HG03039 (cell line): ENCODE measurements around the gene SRGAP2C.
"Not testable (repeated sequence)": the region's sequence is repeated elsewhere in the genome, so short reads cannot be mapped to it uniquely, and the experiment has no call there.

ENCODE experiments used
- ATAC-seq: cut with Tn5 transposase; IDR thresholded peaks from one replicate; pipeline ENCODE4 v1.9.1; 2021; ENCODE audit warnings: mild to moderate bottlenecking, moderate library complexity; ENCODE audit not compliant: unreplicated experiment

The SRGAP2C gene

DNA sequence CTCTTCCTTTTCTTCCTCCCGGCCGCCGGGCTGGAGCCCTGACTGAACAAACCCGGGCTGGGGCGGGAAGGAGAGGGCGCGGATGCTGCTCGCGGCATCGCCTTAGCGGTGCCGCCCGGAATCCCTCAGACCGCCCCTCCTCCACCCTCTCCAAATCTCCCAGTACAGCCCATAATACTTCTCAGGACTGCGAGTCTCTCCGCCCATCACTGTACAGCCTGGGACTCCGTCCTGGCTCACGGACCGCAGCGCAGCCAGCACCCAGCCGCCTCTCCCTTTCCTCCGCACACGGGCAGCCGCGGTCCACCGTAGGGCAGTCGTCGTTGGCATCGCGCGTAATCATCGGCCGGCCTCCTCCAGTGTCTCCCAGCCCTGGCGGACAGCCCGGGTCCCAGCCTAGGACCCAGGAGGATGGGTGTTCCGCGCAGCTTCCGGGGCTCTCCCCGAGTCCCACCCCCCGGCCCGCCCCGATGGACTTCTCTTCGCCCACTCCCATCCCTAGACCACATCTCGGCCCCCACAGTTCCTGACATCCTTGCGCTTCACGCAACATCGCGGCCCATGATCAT is 449 bp downstream of the SRGAP2C start:
- peak; percentile 3 for ATAC-seq

DNA sequence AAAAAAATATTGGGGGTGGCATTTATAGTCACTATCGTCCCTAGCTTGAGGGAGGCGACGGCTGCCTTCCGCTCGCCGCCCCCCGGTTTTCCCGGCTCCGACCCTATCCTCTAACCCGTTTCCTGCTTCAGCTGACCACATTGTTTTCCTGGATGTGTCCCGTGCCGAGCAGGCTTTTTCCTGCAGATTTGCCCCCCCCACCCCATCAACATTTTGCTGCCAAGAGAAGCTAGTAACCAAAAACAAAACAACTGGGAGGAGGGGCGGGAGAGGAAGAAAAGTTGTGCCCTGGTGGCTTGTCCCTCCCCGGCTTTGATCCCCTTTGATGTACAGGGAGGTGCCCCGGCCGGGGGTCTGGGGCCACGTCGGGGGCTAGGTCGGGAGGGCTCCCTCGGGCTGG is 1.4 kb downstream of the SRGAP2C start:
- ATAC-seq: not testable (repeated sequence)

DNA sequence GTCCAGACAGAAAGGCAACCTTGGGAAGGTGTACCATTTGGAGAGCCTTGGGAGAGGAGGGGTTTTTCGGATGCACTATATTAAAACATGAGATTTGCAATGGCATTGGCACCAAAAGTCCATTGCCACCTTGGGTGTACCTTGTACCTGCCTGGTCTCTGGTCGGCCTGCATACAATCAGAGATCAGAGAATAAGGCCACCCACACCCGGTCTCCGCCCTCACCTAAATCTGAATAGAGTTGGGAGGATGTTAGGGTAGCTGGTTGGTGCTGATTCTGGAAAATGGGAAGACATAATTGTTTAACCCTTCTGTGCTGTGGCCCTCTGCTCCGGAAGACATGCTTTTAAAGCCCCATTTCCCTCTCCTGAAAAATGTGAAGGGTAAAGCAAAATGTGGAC is 3.1 kb downstream of the SRGAP2C start:
- ATAC-seq: not testable (repeated sequence)

DNA sequence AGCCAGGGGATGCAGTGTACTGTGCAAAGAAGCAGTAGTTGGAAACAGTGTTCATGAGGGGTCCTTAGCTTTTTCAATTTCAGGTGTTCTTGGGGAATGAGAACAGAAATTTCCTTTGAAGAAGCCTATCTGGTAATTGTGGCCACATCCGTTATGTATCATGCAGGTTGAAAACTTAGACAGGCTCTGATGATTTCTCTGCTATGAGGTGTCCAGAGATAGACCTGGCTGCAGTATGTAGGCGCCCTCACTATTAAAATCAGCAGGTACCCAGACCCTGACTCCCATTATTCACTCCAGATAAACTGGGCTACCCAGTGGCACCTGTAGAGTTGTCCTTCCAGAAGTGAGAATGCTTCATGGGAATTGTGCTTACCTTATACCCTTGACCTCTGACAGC is 7.7 kb downstream of the SRGAP2C start:
- not testable (repeated sequence) for ATAC-seq

DNA sequence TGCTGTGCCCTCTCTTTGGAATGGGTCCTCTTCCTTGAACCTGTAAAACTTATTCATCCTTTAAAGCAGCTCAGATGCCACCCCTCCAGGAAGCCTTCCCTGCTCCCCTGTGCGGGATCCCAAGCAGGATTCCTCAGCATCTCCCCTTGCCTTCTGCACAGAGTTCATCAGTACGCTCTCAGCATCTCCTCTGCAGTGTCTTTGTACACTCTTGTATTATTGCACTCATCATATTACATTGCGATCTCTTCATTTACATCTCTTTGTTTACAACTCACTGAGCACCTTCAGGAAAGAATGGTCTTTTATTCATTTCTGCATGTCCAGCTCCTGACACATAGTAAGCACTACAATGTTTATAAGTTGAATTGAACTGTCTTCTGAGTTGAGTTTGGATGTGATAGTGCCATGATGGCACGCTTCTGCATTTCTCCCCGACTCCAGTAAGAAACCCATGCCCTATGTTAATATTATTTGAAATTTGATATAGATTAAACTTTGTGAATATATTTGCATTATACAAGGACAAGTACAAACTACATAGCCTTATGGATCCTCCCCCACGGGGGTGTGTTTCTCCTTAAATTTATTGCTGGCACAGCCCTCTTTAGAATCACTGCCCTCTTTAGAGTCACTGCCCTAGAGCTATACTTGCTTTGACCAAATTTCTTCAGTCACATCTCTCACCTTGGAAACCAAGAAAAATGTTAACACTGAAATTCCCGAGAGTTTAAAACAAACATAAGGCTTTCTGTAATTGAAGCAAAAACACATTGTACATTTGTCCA is 12.5 kb downstream of the SRGAP2C start:
- not testable (repeated sequence) for ATAC-seq

DNA sequence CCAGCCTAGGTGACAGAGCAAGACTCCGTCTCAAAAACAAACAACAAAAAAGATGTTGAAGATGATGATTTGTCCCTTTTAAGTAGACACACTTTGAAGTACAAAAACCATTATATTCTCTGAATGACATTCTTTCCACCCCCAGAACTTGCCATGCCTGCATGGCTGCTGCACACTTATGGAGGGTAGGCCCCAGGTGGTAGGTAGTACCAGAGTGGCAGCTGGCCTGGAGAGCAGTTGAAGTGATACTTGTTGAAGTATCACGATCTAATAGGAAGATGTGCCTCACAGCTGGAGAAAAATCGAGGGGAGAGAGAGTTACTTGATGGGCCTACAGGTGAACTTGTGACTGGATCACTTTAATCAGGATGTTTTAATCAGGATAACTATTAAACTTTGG is 15.0 kb downstream of the SRGAP2C start:
- ATAC-seq: not testable (repeated sequence)

DNA sequence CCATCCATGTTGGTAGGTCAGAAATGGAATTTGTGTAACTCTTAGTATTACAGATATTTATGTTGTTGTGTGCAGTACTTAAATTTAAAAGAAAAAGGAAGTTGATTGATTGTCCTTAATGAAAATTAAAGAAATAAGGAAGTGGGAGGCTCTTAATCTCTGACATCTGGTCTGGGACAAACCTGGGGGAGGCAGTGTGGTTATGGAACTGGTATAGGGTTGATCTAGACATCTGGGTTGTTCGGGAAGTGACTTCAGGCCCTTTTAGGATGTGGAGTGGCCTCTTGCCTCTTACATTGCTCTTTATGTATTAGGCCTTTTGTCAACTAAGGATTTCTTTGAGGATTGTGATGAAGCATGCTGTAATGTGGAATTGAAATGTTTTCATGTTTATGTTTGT is 15.5 kb downstream of the SRGAP2C start:
- not testable (repeated sequence) for ATAC-seq

DNA sequence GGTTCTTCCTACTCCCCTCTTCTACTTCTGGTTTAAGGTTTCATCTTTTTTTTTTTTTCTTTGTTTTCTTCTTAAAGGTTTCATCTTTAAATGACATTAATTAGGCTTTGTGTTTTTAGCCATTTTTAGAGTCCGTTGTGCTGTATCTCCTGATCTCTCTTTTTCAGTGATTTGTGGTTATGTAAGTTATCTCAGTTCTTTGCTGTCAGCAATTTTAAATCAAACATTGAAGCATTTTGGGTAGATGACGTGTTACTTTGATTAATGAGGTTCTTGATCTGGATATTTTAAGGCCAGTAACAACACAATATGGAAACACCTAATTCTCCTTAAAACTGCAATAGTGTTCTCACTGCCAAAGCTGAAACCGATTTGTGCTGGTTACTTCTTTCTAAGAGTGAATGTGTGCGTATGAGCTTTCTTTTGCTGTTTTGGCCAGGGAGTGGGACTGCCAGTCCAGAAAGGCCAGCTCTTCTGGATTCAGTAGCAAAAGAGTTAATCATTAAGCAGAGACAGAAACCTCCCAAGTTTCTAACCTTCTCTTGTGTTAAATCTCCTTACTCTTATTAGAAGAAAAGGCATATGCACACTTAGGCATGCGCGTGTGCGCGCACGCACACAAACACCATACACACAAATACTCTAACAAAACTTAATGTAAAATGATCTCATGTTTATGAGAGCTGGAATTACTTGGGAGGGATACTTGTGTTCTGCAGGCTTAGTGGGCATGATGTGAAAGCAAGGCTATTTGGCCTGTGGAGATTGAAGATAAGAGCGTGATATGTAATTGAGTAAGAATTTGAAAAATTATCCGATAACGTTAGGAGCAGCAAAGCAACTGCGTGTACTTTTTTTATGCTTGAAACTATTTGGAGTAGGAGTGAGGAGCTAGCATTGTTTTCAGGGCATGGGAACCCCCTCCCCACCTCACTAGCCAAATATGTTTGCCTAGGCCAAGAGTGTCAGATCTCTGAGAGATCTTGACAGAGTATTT is 16.5 kb downstream of the SRGAP2C start:
- ATAC-seq: not testable (repeated sequence)

DNA sequence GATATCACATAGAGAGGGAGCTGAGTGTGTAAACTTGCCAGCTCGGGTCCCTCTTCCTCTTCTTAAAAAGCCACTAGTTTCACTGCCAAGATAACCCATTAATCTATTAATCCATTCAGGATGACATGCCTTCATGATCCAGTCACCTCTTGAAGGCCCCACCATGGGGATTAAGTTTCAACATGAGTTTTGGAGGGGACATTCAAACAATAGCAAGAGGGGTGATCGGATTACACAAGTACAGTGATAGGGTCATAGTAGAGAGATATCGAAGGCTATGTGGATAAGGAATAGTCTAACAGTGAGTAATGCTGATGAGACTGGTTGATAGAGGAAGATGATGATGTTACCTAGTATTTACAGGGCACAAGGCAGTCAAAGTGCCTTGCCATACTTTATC is 18.2 kb downstream of the SRGAP2C start:
- not testable (repeated sequence) for ATAC-seq

DNA sequence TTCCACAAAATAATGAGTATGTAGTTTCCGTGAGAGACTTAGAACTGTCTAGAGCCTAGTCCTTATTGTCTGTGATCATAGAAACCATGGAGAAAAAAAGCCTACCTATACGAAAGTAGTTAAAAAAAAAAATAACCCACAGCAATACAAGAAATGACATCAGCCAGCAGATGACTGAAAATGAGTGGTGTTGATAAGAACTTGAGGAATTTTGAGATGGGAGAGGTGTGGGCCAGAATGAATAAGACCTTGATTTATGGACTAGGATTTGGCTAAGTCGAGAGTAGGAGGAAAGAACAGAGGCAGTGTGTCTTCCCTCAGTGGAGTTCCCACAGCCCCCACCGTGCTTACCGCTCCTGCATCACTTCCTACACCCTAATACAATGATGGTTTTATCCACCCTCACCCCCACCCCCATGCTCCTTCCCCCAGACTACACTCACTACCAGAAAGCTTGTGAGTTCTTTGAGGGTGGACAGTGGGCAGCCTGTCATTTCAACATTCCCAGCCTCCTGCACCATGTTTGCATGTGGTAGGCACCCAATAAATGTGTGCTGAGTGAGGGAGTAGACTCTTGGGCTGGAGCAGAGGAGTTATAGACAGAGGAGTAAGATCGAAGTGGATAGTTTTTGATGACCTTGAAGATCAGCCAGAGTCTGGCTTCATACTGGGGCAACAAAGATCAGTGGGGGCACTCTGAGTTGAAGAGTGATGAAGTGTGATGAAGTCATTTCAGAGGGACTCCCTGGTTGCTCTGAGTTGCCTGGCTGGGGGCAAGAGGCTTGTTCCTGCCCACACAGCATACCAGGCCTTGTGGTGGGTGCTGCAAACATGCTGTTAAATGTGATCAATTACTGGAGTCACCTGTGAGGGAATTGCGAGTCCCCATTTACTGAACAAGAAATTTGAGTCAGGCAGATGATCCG is 21.3 kb downstream of the SRGAP2C start:
- not testable (repeated sequence) for ATAC-seq

DNA sequence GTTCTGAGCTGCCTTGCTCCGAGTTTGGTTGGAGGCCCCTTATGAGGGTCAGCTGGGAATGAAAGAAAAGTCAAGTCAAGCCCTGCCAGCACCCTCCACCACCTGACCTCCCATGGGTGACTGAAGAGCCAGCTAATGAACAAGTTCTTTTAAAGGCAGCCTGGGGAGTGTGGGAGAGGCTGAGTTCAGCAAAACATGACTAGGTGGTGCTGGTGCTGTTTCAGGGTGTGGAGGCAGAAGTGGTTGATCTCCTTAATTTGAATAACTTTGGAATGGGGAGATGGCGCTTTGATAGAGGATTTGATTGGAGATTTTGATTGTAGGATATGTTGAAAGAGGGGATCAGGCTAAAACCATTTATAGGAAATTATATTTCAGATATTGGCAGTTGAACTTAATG is 22.6 kb downstream of the SRGAP2C start:
- not testable (repeated sequence) for ATAC-seq

DNA sequence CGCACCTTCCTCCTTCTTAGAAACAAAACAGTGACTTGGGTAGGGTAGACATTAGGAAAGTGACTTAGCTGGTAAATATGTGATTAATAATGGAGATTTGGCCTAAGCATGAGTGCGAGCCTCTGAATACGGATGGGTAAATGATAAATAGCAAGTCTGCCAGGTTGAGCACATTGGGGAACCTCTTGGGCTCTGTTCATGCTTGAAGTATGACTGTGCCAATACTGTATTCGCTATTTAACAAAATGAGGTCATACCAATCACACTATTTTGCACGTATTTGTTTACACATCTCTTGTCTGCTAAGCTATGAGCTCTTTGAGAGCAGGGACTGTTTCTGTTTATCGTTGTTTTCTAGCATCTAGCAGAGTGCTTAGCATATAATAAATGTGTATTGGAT is 23.6 kb downstream of the SRGAP2C start:
- ATAC-seq: not testable (repeated sequence)

DNA sequence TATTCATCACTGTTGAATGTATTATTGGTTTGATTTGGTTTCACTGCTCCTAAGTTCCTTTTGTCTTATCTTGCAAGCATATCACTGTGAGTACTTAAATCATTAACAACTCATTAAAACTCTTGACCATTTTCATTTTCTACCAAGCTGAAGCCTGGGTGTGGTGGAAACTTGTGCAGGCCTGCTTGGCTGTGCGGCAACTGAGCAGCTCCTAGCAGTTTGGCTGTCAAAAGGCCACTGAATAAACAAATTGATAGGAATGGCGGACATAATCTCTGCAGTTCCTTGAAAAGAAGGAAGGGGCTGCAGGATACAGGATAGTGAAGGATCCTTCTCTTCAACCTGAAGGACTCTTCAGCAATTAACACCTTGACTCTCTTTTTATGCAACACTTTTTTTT is 26.0 kb downstream of the SRGAP2C start:
- ATAC-seq: not testable (repeated sequence)

DNA sequence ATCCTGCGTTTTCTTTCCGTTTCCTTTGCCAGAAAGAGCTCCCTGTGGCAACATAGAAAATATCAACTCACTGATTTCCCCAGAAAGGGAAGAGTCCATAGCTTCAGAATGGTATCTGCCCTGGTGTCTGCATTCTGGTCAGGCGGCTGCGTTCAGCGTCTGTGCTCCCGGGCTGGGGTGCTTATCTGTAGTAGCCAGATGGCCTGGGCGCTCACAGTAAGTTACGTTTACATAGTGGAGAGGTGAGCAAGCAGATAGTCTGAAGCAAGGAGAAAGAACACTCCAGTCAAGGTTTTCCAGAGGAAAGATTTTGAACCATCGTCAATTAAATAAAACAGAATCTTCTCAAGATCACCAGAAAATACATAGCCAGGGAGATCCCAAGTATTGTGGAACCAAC is 28.7 kb downstream of the SRGAP2C start:
- not testable (repeated sequence) for ATAC-seq

DNA sequence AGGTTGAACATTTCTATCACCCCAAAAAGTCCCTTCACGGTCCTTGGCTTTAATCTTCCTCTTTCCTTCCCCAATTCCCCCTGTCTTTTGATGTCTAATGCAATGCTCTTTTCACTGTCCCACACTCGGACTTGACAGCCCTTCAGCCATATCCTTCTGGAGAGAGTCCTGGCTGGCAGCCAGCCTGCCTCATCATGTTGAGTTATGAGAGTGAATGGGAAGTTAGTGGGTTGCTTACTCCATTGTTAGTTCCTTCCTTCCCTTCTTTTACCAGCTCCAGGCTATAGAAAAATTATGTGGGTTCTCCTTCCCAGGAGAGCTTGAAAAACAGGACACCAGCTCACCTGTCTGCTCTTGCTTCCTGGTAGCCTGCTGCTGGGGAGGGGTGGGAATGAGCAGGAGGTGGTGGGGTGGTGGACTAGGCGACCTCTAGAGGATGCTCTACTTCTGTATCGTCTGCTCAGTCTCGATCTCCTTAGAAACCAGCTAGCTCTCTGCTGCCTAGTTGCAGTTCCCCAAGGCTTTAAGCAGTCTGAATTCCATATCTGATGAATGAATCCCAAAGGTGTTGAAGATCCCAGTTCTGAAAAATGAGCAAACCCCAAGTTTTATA is 29.9 kb downstream of the SRGAP2C start:
- not testable (repeated sequence) for ATAC-seq

DNA sequence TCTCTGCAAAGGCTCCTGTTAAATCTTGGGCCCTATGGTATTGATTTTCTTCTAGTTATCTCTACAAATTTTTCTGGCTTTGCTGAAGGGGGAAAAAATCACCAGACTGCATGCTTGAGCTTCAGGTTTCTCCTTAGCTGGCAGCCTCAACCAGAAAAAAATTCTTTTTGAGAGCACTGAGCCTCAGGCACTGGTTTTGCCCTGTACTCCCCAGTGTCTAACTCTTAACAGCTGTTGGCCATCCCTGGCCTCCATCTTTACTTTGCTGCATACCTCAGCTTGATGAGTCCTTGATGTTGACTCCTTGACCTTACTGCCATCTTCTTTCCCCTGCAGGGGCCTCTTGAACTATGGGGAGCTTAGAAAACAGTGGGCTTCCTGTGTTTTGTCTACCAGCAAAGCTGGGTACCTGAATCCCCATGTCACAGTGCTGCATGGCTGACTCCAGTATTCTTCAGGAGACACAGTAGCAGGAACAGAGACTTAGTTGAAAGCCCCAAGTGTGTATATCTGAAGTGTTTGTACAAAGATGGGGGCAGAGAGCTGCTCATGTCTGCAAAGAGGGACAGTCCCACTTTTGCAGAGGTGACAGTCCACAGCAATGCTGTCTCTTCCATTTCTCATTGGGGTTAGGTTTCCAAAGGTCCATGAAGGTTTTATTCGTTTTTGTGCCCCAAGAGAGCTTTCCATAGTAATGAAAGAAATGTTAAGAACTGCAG is 31.1 kb downstream of the SRGAP2C start:
- not testable (repeated sequence) for ATAC-seq

DNA sequence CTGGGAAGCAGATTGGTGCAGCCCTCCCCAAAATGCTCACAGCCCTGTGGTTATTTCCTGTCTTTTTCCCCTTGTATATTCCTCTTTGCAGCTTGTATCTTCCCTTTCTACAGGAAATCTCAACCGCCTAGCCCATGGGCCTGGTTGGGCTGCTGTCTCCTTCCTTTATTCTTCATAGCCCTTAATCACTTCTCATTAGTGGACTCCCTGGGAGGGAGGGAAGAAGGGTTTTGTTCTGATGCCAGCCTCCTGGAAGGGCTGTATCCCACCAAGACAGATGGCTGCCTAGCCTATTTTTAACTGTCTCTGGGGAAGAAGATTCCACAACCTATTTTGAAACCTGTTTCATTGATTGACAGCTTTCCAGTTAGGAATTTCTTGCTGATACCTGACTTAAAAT is 31.9 kb downstream of the SRGAP2C start:
- not testable (repeated sequence) for ATAC-seq

DNA sequence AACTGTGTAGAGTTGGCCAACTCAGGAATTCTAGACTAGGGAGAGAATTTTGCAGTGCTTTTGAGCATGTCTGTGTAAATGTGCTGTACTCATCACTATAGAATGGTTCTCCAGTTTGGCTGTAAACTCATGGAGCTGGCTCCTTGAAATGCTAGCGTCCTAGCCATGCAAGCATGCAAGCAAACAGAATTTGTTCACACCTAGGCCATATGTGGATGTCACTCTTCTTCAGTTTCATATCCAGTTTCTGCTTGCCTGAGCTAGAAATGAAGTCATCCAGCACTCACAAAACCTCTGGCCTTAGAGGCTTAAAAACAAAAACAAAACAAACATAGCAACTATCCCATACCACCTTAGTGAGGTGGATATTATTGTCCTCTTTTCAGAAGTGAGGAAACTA is 37.0 kb downstream of the SRGAP2C start:
- not testable (repeated sequence) for ATAC-seq

DNA sequence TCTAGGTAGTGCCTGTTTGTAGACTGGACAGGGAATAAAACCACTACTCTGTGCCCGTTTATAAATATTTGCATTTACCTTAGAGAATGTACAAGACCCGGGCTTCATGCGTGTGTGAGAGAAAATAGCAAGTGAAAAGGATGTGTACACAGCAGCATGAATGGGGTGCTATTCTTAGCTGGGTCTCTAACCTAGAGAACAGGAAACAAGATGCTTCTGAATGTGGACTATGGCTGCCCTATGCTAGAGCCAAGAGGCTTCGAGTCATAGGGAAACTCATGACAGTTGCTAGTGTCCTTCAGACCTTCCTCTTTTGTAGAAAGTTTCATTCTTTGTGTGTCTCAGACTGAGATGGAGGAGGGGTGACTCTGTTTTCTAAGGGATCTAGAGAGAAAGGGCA is 39.9 kb downstream of the SRGAP2C start:
- ATAC-seq: peak; percentile 98
